WTC11 (cell line): ENCODE measurements around the gene PAEP. TPM values are rescaled to one million over a fixed set of nuclear protein-coding genes. Genes with fewer than 3 reads are reported as not detected.

Experiments used
- ATAC-seq: fragments of 200-7000 bp; cut with Tn5 transposase; 2 replicates; pipeline ENCODE4 v1.10.0; 2021; ENCODE audit warnings: mild to moderate bottlenecking, moderate library complexity
- CTCF ChIA-PET: fragments of 300-600 bp; sonication (Branson Sonifier 250); formaldehyde crosslinking; loops from one replicate; lab custom pipeline; 2021; ENCODE audit warnings: antibody characterized with exemption; lab: Charles Lee
- POLR2A ChIA-PET: fragments of 350-600 bp; sonication (Branson Sonifier 250); formaldehyde crosslinking; loops from one replicate; lab custom pipeline; 2021; ENCODE audit warnings: antibody characterized with exemption; lab: Charles Lee
- DNase-seq: peaks from one replicate; pipeline ENCODE4 v3.0.0; 2021; ENCODE audit warnings: low spot score
- H3K27ac Mint-ChIP-seq: 2 replicates; pipeline ENCODE4 v1.8.0; 2021; ENCODE audit warnings: mixed read lengths
- H3K27me3 Mint-ChIP-seq: 2 replicates; pipeline ENCODE4 v1.8.0; 2021; ENCODE audit warnings: low read depth, mild to moderate bottlenecking, moderate library complexity, mixed read lengths
- H3K36me3 Mint-ChIP-seq: 2 replicates; pipeline ENCODE4 v1.8.0; 2021; ENCODE audit warnings: mixed read lengths
- H3K4me1 Mint-ChIP-seq: 2 replicates; pipeline ENCODE4 v1.8.0; 2022; ENCODE audit warnings: mixed read lengths
- H3K4me3 Mint-ChIP-seq: 2 replicates; pipeline ENCODE4 v1.8.0; 2021; ENCODE audit warnings: mild to moderate bottlenecking, moderate library complexity, mixed read lengths
- H3K9me3 Mint-ChIP-seq: 2 replicates; pipeline ENCODE4 v1.8.0; 2021; ENCODE audit warnings: mixed read lengths
- GRHL2 ChIP-seq: fragments of 250-450 bp; sonication (Bioruptor Pico); IDR thresholded peaks from 2 replicates; pipeline ENCODE4 v1.8.0; 2022; ENCODE audit warnings: mild to moderate bottlenecking, moderate library complexity; ENCODE audit not compliant: insufficient replicate concordance, severe bottlenecking
- KAT7 ChIP-seq: sonication (generic); formaldehyde crosslinking; IDR thresholded peaks from 2 replicates; pipeline ENCODE4 v1.8.1; 2023; ENCODE audit warnings: missing genetic modification reagents, mild to moderate bottlenecking, borderline replicate concordance
- NFATC4 ChIP-seq: fragments of 250-450 bp; sonication (Bioruptor Pico); IDR thresholded peaks from 2 replicates; pipeline ENCODE4 v1.9.0; 2021; ENCODE audit warnings: mild to moderate bottlenecking
- OVOL2 ChIP-seq: fragments of 250-450 bp; sonication (Bioruptor Pico); IDR thresholded peaks from 2 replicates; pipeline ENCODE4 v1.9.0; 2021; ENCODE audit warnings: mild to moderate bottlenecking, borderline replicate concordance
- SMAD4 ChIP-seq: sonication (generic); formaldehyde crosslinking; IDR thresholded peaks from 2 replicates; pipeline ENCODE4 v1.8.0; 2022; ENCODE audit warnings: mild to moderate bottlenecking, missing genetic modification reagents
- SOX15 ChIP-seq: fragments of 250-450 bp; sonication (Bioruptor Pico); IDR thresholded peaks from 2 replicates; pipeline ENCODE4 v1.9.0; 2021; ENCODE audit warnings: mild to moderate bottlenecking
- ZBTB21 ChIP-seq: sonication (generic); formaldehyde crosslinking; IDR thresholded peaks from 2 replicates; pipeline ENCODE4 v1.8.1; 2023; ENCODE audit warnings: mild to moderate bottlenecking, missing genetic modification reagents, borderline replicate concordance
- ZNF219 ChIP-seq: sonication (generic); formaldehyde crosslinking; IDR thresholded peaks from 2 replicates; pipeline ENCODE4 v1.8.0; 2023; ENCODE audit warnings: missing genetic modification reagents, mild to moderate bottlenecking, borderline replicate concordance
- ZNF416 ChIP-seq: fragments of 250-450 bp; sonication (Bioruptor Pico); IDR thresholded peaks from 2 replicates; pipeline ENCODE4 v1.9.0; 2021; ENCODE audit warnings: mild to moderate bottlenecking, inconsistent platforms
- total RNA-seq: library from RNA; stranded (reverse); gene quantifications from 3 replicates; pipeline ENCODE4 v1.2.3, GENCODE V29; 2021
- TF ChIP-seq, protein P1 (sequence below): sonication (generic); formaldehyde crosslinking; IDR thresholded peaks from 2 replicates; pipeline ENCODE4 v1.8.0; 2023; ENCODE audit warnings: mild to moderate bottlenecking, missing genetic modification reagents
- TF ChIP-seq, protein P2 (sequence below): sonication (generic); formaldehyde crosslinking; IDR thresholded peaks from 2 replicates; pipeline ENCODE4 v1.8.1; 2023; ENCODE audit warnings: mild to moderate bottlenecking, missing genetic modification reagents
- TF ChIP-seq, protein P3 (sequence below): sonication (generic); formaldehyde crosslinking; conservative IDR thresholded peaks from 2 replicates; pipeline ENCODE4 v1.8.1; 2022; ENCODE audit warnings: mild to moderate bottlenecking, missing genetic modification reagents
- TF ChIP-seq, protein P4 (sequence below): sonication (generic); formaldehyde crosslinking; IDR thresholded peaks from 2 replicates; pipeline ENCODE4 v1.8.1; 2022; ENCODE audit warnings: mild to moderate bottlenecking, missing genetic modification reagents, moderate library complexity, borderline replicate concordance
- TF ChIP-seq, protein P5 (sequence below): fragments of 250-450 bp; sonication (Bioruptor Pico); IDR thresholded peaks from 2 replicates; pipeline ENCODE4 v1.8.0; 2021; ENCODE audit warnings: mild to moderate bottlenecking
- TF ChIP-seq, protein P6 (sequence below): sonication (generic); formaldehyde crosslinking; IDR thresholded peaks from 2 replicates; pipeline ENCODE4 v1.8.1; 2022; ENCODE audit warnings: low read depth, missing genetic modification reagents, borderline replicate concordance
- TF ChIP-seq, protein P7 (sequence below): fragments of 250-450 bp; sonication (Bioruptor Pico); IDR thresholded peaks from 2 replicates; pipeline ENCODE4 v1.9.0; 2021; ENCODE audit warnings: mild to moderate bottlenecking, borderline replicate concordance

The PAEP gene
- total RNA-seq, 1 experiment from 2014 or later, result not detected

DNA sequence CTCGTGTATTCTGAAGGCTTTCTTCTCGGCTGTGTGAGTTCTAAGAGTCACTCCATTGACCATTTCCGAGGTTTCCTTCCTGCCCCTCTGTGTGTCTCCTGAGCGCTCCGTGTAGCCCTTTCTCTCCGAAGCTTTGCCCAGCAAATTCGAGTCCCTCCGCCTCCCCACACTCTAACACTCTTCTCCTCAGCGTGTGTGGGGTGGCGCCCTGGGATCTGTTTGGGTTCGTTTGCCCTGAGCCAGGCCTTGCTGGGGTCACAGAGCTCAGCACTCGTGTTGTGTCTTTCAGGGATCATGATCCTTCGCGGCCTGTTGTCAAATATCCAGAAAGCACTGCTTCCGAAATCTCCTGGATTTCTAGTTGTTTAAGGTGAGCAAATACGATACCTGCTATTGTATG is 5.6 kb upstream of the PAEP start (continued):
- TF ChIP-seq, protein P1, sequence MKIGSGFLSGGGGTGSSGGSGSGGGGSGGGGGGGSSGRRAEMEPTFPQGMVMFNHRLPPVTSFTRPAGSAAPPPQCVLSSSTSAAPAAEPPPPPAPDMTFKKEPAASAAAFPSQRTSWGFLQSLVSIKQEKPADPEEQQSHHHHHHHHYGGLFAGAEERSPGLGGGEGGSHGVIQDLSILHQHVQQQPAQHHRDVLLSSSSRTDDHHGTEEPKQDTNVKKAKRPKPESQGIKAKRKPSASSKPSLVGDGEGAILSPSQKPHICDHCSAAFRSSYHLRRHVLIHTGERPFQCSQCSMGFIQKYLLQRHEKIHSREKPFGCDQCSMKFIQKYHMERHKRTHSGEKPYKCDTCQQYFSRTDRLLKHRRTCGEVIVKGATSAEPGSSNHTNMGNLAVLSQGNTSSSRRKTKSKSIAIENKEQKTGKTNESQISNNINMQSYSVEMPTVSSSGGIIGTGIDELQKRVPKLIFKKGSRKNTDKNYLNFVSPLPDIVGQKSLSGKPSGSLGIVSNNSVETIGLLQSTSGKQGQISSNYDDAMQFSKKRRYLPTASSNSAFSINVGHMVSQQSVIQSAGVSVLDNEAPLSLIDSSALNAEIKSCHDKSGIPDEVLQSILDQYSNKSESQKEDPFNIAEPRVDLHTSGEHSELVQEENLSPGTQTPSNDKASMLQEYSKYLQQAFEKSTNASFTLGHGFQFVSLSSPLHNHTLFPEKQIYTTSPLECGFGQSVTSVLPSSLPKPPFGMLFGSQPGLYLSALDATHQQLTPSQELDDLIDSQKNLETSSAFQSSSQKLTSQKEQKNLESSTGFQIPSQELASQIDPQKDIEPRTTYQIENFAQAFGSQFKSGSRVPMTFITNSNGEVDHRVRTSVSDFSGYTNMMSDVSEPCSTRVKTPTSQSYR (CRISPR knock-in tag), result no peak
- no peak for TF ChIP-seq ZNF416 (CRISPR knock-in tag)
- TF ChIP-seq, protein P2, sequence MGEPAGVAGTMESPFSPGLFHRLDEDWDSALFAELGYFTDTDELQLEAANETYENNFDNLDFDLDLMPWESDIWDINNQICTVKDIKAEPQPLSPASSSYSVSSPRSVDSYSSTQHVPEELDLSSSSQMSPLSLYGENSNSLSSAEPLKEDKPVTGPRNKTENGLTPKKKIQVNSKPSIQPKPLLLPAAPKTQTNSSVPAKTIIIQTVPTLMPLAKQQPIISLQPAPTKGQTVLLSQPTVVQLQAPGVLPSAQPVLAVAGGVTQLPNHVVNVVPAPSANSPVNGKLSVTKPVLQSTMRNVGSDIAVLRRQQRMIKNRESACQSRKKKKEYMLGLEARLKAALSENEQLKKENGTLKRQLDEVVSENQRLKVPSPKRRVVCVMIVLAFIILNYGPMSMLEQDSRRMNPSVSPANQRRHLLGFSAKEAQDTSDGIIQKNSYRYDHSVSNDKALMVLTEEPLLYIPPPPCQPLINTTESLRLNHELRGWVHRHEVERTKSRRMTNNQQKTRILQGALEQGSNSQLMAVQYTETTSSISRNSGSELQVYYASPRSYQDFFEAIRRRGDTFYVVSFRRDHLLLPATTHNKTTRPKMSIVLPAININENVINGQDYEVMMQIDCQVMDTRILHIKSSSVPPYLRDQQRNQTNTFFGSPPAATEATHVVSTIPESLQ, result no peak
- no peak for TF ChIP-seq NFATC4 (CRISPR knock-in tag)

DNA sequence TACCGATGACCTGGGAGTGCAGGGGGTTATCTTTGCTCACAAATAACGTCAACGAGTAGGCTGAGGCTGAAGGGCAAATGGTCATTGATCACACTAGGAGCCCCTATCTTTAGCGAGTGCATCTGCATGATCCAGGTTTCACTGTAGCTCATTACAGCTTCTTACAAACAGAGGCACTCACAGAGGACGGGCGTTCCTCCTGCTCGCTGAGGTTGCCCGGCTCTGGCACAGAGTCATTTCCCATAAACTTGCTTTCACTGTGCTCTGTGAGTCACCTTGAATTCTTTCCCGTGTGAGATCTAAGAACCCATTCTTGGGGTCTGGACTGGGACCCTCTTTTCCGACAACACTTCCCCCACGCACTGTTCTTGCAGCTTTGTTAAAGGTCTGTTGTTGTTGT is 1.9 kb upstream of the PAEP start:
- Mint-ChIP-seq H3K27me3 (no peaks in the 10 kb centered on the region), H3K4me1 (peaks cover 6% of the 10 kb centered on the region), H3K9me3 (no peaks in the 10 kb centered on the region), H3K27ac (no peak overlapping the region), H3K36me3 (no peaks in the 10 kb centered on the region), H3K4me3 (no peak overlapping the region)
- TF ChIP-seq, protein P1 (CRISPR knock-in tag), result no peak
- no peak for TF ChIP-seq OVOL2 (CRISPR knock-in tag)
- TF ChIP-seq, protein P3, sequence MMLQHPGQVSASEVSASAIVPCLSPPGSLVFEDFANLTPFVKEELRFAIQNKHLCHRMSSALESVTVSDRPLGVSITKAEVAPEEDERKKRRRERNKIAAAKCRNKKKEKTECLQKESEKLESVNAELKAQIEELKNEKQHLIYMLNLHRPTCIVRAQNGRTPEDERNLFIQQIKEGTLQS, result no peak
- POLR2A ChIA-PET, result interaction anchor here (0.6 kb wide), 1 partner anchor 592 kb away, joined by 4 read pairs; no protein-coding TSS in a partner anchor
- no peak for ATAC-seq
- DNase-seq, result no peak
- CTCF ChIA-PET, result interaction anchor here (0.6 kb wide), 1 partner anchor 73 kb away, joined by 3 read pairs; no protein-coding TSS in a partner anchor

DNA sequence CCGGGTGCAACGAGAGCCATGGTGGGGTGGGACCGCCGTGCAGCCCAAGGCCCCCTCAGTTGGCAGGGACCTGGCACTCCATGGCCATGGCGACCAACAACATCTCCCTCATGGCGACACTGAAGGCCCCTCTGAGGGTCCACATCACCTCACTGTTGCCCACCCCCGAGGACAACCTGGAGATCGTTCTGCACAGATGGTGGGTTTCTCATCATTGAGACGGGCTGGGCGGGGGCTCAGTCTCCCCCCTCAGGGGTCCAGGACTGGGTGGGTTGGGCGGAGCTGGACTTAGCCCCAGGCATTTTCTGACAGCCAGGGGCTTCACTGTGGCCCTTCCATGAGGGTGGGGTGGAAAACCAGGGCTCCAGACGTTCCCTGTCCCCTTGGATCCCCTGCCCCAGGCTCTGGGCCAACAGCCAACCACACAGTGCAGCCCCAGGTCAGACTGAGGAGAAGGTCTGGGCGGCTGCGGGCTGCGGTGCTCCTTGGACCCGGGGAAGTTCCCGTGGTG is 734 bp downstream of the PAEP start:
- Mint-ChIP-seq H3K27ac (no peak overlapping the region), H3K27me3 (no peaks in the 10 kb centered on the region), H3K9me3 (no peaks in the 10 kb centered on the region), H3K4me1 (no peaks in the 10 kb centered on the region; the same call in 1 of the 2 replicates), H3K4me3 (no peak overlapping the region), H3K36me3 (no peaks in the 10 kb centered on the region)
- POLR2A ChIA-PET, result no interaction called here
- CTCF ChIA-PET, result no interaction called here
- no peak for ATAC-seq
- no peak for DNase-seq
- TF ChIP-seq ZBTB21 (CRISPR knock-in tag) (no peak), KAT7 (CRISPR knock-in tag) (no peak), SMAD4 (no peak), ZNF219 (CRISPR knock-in tag) (no peak), GRHL2 (CRISPR knock-in tag) (no peak), SOX15 (CRISPR knock-in tag) (no peak)
- TF ChIP-seq, protein P4, sequence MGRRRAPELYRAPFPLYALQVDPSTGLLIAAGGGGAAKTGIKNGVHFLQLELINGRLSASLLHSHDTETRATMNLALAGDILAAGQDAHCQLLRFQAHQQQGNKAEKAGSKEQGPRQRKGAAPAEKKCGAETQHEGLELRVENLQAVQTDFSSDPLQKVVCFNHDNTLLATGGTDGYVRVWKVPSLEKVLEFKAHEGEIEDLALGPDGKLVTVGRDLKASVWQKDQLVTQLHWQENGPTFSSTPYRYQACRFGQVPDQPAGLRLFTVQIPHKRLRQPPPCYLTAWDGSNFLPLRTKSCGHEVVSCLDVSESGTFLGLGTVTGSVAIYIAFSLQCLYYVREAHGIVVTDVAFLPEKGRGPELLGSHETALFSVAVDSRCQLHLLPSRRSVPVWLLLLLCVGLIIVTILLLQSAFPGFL (CRISPR knock-in tag), result no peak
- TF ChIP-seq, protein P5, sequence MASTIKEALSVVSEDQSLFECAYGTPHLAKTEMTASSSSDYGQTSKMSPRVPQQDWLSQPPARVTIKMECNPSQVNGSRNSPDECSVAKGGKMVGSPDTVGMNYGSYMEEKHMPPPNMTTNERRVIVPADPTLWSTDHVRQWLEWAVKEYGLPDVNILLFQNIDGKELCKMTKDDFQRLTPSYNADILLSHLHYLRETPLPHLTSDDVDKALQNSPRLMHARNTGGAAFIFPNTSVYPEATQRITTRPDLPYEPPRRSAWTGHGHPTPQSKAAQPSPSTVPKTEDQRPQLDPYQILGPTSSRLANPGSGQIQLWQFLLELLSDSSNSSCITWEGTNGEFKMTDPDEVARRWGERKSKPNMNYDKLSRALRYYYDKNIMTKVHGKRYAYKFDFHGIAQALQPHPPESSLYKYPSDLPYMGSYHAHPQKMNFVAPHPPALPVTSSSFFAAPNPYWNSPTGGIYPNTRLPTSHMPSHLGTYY (CRISPR knock-in tag), result no peak
- TF ChIP-seq, protein P6, sequence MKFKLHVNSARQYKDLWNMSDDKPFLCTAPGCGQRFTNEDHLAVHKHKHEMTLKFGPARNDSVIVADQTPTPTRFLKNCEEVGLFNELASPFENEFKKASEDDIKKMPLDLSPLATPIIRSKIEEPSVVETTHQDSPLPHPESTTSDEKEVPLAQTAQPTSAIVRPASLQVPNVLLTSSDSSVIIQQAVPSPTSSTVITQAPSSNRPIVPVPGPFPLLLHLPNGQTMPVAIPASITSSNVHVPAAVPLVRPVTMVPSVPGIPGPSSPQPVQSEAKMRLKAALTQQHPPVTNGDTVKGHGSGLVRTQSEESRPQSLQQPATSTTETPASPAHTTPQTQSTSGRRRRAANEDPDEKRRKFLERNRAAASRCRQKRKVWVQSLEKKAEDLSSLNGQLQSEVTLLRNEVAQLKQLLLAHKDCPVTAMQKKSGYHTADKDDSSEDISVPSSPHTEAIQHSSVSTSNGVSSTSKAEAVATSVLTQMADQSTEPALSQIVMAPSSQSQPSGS (CRISPR knock-in tag), result no peak
- TF ChIP-seq, protein P7, sequence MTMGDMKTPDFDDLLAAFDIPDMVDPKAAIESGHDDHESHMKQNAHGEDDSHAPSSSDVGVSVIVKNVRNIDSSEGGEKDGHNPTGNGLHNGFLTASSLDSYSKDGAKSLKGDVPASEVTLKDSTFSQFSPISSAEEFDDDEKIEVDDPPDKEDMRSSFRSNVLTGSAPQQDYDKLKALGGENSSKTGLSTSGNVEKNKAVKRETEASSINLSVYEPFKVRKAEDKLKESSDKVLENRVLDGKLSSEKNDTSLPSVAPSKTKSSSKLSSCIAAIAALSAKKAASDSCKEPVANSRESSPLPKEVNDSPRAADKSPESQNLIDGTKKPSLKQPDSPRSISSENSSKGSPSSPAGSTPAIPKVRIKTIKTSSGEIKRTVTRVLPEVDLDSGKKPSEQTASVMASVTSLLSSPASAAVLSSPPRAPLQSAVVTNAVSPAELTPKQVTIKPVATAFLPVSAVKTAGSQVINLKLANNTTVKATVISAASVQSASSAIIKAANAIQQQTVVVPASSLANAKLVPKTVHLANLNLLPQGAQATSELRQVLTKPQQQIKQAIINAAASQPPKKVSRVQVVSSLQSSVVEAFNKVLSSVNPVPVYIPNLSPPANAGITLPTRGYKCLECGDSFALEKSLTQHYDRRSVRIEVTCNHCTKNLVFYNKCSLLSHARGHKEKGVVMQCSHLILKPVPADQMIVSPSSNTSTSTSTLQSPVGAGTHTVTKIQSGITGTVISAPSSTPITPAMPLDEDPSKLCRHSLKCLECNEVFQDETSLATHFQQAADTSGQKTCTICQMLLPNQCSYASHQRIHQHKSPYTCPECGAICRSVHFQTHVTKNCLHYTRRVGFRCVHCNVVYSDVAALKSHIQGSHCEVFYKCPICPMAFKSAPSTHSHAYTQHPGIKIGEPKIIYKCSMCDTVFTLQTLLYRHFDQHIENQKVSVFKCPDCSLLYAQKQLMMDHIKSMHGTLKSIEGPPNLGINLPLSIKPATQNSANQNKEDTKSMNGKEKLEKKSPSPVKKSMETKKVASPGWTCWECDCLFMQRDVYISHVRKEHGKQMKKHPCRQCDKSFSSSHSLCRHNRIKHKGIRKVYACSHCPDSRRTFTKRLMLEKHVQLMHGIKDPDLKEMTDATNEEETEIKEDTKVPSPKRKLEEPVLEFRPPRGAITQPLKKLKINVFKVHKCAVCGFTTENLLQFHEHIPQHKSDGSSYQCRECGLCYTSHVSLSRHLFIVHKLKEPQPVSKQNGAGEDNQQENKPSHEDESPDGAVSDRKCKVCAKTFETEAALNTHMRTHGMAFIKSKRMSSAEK (CRISPR knock-in tag), result no peak
